Measurements from ENCODE around the gene ALOX12.
"Not testable (repeated sequence)": the region's sequence is repeated elsewhere in the genome, so short reads cannot be mapped to it uniquely, and the experiment has no call there.

The ALOX12 gene, protein sequence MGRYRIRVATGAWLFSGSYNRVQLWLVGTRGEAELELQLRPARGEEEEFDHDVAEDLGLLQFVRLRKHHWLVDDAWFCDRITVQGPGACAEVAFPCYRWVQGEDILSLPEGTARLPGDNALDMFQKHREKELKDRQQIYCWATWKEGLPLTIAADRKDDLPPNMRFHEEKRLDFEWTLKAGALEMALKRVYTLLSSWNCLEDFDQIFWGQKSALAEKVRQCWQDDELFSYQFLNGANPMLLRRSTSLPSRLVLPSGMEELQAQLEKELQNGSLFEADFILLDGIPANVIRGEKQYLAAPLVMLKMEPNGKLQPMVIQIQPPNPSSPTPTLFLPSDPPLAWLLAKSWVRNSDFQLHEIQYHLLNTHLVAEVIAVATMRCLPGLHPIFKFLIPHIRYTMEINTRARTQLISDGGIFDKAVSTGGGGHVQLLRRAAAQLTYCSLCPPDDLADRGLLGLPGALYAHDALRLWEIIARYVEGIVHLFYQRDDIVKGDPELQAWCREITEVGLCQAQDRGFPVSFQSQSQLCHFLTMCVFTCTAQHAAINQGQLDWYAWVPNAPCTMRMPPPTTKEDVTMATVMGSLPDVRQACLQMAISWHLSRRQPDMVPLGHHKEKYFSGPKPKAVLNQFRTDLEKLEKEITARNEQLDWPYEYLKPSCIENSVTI

GRCh38 chr17:6995500-6996255 is at the start of gene ALOX12:
Gene ALOX12 (plus strand): TSS chr17:6996049. CDS start chr17:6996118, 69 bp downstream.
- no peak for FAIRE-seq

GRCh38 chr17:6947745-6948144 is 48.1 kb upstream of the ALOX12 start:
- FAIRE-seq, result no peak

GRCh38 chr17:6948562-6948961 is 47.3 kb upstream of the ALOX12 start:
- FAIRE-seq, result no peak

DNA sequence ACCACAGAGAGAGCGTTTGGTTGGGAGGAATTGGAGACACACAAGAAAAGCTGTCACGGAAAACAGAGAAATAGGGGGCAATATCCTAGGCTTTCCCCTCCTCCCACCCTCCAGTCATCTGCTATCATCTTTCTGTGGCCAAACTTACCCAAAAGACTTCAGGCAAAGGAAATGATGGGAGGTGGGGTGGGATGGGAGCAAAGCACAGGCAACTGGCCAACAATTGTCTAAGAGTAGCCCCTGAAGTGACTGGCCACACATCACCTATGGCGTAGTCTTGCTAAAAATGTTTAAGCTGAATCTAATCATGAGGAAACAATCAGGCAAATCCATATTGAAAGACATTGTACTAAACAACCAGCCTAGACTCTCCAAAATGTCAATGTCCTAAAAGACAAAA is 46.9 kb upstream of the ALOX12 start:
- FAIRE-seq, result no peak

- FAIRE-seq, result not testable (repeated sequence)
Observed at GRCh38 chr17:6950938-6951337, 44.9 kb upstream of the ALOX12 start.

DNA sequence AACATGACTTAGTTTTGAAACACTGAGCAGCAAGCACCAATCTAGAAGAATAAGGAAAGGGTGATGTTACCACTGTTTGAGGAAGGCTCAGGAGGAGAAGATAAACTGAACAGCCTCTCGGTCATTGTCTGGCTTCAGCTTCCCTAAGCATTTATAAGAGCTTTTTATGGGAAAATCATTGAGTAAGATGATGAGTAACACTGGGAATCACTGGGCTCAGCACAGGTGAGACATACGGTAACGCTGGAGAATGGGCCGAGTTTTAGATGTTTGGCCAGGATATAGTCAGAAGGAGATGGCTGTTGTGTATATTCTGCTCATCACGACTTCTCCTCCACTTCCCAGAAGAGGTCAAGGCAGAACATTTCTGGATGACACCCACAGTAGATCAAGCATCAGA is 42.2 kb upstream of the ALOX12 start:
- FAIRE-seq, result no peak

DNA sequence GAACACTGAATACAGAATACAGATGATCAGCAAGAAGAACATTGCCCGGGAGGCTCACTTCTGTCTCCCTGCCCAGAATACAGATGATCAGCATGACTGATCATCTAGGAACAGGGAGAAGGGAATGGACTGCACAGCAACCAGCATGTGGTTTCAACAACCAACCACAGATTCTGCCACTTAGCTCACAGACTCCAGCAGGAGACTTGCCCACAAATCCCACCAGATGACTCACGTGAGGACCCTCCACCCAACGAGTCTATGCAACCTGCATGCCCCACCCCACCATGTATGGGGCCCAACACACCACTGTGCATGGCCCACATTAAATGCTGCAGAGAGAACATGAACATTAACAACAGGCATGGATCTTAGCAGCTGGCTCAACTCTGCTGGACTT is 36.1 kb upstream of the ALOX12 start:
- FAIRE-seq, result no peak

GRCh38 chr17:6969323-6969726 is 26.5 kb upstream of the ALOX12 start:
- FAIRE-seq, result no peak

- FAIRE-seq, result no peak
Observed at GRCh38 chr17:6970992-6971391, 24.9 kb upstream of the ALOX12 start.

GRCh38 chr17:6979440-6979839 is 16.4 kb upstream of the ALOX12 start:
- FAIRE-seq, result not testable (repeated sequence)

DNA sequence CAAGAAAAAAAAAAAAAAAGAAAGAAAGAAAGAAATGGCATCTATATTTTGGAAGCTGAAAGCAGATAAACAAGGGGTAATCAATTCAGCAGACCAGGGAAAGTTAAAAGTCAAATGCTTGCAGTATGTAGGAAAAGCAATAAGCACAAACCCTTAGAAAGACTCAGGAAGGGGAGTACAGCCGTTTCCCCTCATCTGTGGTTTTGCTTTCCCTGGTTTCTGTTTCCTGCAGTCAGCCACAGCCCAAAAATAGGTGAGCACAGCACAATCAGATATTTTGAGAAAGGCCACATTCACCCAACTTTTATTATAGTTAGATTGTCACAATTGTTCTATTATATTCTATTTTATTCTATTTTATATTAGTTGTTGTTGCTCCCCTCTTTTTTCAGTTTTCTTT is 14.4 kb upstream of the ALOX12 start:
- no peak for FAIRE-seq

DNA sequence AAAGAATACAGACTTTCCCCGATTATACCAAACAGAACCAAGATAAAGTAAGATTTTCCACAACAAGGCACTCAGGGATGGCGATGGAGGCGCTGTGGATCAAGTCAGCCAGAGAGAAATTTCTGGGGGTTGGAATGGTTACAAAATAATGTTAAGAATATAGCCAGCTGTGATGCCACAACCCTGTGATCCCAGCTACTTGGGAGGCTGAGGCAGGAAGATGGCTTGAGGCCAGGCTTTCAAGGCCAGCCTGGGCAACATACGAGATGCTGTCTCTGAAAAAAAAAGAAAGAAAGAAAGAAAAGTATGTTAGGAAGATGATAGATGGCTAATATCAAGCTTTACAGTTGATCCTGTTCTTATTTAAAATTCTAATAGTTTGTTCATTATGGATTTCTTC is 10.6 kb upstream of the ALOX12 start:
- no peak for FAIRE-seq

GRCh38 chr17:6986676-6987075 is 9.2 kb upstream of the ALOX12 start:
- FAIRE-seq, result no peak

DNA sequence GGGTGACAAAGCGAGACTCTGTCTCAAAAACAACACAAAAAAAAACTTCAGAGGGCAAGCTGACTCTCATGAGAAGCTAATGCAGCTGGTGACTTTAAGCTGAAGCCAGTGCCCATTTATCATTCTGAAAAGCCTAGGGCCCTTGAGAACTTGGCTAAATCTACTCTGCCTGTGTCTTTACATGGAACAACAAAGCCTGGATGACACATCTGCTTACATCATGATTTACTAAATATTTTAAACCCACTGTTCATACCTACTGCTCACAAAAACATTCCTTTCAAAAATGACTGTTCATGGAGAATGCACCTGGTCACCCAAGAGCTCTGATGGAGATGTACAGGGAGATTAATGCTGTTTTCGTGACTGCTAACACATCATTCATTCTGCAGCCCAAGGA is 6.1 kb upstream of the ALOX12 start:
- no peak for FAIRE-seq

- not testable (repeated sequence) for FAIRE-seq
Observed at GRCh38 chr17:6993613-6994056, 2.2 kb upstream of the ALOX12 start.

- FAIRE-seq, result no peak
Observed at GRCh38 chr17:6994118-6994598, 1.7 kb upstream of the ALOX12 start.

DNA sequence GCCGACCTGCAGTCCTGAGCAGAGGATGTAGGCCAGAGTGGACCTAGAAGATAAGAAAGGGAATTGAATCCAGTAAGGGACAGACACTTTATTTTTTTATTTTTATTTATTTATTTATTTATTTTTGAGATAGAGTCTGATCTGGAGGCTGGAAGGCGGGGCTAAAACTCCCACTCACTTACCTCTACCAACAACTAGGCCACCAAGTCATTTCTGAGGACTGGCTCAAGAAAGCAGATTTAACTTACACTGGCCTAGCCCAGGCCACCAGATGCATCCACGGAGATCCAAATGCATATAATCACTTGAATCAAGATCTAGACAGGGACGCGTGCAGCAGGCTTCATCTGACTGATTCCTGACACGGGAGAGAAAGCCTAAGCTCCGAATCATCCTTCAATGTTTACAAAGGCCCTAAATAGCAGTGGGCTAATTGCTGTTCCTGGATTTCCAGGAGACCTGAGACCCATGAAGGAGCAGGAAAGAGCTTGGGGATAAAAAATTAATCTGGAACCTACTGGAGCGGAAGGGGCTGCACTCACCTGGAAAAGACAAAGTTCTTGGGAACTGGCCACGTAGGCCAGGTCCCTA is 1.1 kb upstream of the ALOX12 start:
- no peak for FAIRE-seq

DNA sequence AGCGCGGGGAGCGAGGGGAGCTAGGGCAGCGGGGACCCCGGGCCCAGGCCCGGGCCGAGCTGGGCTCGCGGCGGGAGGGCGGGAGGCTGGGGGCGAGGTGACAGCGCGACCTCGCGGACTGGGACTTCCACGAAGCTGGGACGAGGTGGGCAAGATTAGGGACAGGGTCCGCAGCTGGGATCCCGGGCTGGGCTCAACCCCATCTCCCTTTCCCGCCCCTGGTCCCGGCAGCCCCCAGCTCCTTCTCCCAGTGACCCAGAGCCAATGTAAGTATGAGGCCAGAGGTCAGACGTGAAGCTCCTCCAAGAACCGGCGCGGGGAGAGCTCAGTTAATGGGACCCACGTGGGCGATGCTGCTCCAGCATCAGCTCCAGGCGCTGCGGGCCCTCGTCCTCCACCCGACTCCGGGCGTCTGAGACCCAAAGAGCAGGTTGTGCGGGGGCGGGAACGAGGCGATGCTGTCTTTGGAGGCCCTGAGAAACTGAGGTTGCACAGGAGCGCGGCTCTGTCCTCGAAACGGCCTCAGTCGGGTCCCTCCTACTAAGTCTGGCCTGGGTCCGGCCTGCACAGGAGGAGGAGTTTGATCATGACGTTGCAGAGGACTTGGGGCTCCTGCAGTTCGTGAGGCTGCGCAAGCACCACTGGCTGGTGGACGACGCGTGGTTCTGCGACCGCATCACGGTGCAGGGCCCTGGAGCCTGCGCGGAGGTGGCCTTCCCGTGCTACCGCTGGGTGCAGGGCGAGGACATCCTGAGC is 585 bp downstream of the ALOX12 start:
- FAIRE-seq, result no peak

GRCh38 chr17:6997171-6997570 is 1.3 kb downstream of the ALOX12 start:
- FAIRE-seq, result no peak

GRCh38 chr17:6998855-6999508 is 3.1 kb downstream of the ALOX12 start:
- FAIRE-seq, result no peak

- FAIRE-seq, result no peak
Observed at GRCh38 chr17:7001318-7001961, 5.6 kb downstream of the ALOX12 start.

All from G401.6 (cell line).